ENCODE data around the gene PHF1.

Gene PHF1

GRCh38 chr6:33433544-33434191 lies 22.9 kb downstream of the PHF1 start:
- no peak for DNase-seq

- DNase-seq = no peak
Measured at GRCh38 chr6:33434961-33435360, 24.1 kb downstream of the PHF1 start.

- no peak for DNase-seq
Measured at GRCh38 chr6:33437666-33438065, 26.9 kb downstream of the PHF1 start.

- no peak for DNase-seq
Measured at GRCh38 chr6:33438978-33439594, 28.3 kb downstream of the PHF1 start.

- DNase-seq = no peak
Measured at GRCh38 chr6:33439956-33440648, 29.3 kb downstream of the PHF1 start.

- DNase-seq = no peak
Measured at GRCh38 chr6:33440649-33441309, 30.0 kb downstream of the PHF1 start.

- no peak for DNase-seq
Measured at GRCh38 chr6:33441457-33441856, 30.6 kb downstream of the PHF1 start.

GRCh38 chr6:33442283-33442682 lies 31.5 kb downstream of the PHF1 start:
- no peak for DNase-seq

- DNase-seq = no peak
Measured at GRCh38 chr6:33443025-33443424, 32.2 kb downstream of the PHF1 start.

- no peak for DNase-seq
Measured at GRCh38 chr6:33443619-33444504, 33.0 kb downstream of the PHF1 start.

- DNase-seq = no peak
Measured at GRCh38 chr6:33445119-33445603, 34.3 kb downstream of the PHF1 start.

GRCh38 chr6:33446356-33446755 lies 35.5 kb downstream of the PHF1 start:
- DNase-seq = no peak

GRCh38 chr6:33450434-33450833 lies 39.6 kb downstream of the PHF1 start:
- DNase-seq = no peak

GRCh38 chr6:33451606-33452005 lies 40.8 kb downstream of the PHF1 start:
- DNase-seq = no peak

GRCh38 chr6:33452496-33452895 lies 41.7 kb downstream of the PHF1 start:
- no peak for DNase-seq

GRCh38 chr6:33453393-33454008 lies 42.7 kb downstream of the PHF1 start:
- DNase-seq = no peak

- peak; percentile 92 to 93 for DNase-seq
Measured at GRCh38 chr6:33454009-33454946, 43.5 kb downstream of the PHF1 start, which contains the start of gene ZBTB9. TSS of gene ZBTB9 (plus strand) at chr6:33454576. CDS start at chr6:33455101, 525 bp downstream.

GRCh38 chr6:33455051-33455450 lies 44.2 kb downstream of the PHF1 start:
- DNase-seq = no peak

- DNase-seq = no peak
Measured at GRCh38 chr6:33456156-33456555, 45.3 kb downstream of the PHF1 start.

- DNase-seq = no peak
Measured at GRCh38 chr6:33458676-33459075, 47.9 kb downstream of the PHF1 start.

GRCh38 chr6:33459226-33459625 lies 48.4 kb downstream of the PHF1 start:
- DNase-seq = no peak
